DOHH2 (cell line): ENCODE results near the gene FAM114A2.

Source experiments
- CTCF ChIP-seq: fragments of 200-600 bp; sonication (generic); IDR thresholded peaks from one replicate; pipeline ENCODE4 v1.5.1; 2014; ENCODE audit warnings: antibody characterized with exemption, mild to moderate bottlenecking, low read depth, low read length; ENCODE audit not compliant: poor library complexity, severe bottlenecking
- EZH2phosphoT487 ChIP-seq: fragments of 200-600 bp; sonication (generic); IDR thresholded peaks from 2 replicates; pipeline ENCODE4 v1.6.1; 2017; ENCODE audit warnings: borderline replicate concordance, mild to moderate bottlenecking, antibody characterized with exemption, low read length, moderate library complexity, mixed read lengths

- TF ChIP-seq CTCF (no peak), EZH2phosphoT487 (no peak)
These were observed 27.3 kb upstream of the FAM114A2 start for GRCh38 chr5:154065971-154066370.
